Thyroid gland (tissue), 4 donors: ENCODE data around the gene ZNF322. TPM values are rescaled to one million over a fixed set of nuclear protein-coding genes. Genes with fewer than 3 reads are reported as not detected.

Source experiments
- DNase-seq, 2 donors: peaks; one replicate each; pipeline ENCODE4 v3.0.0-alpha.2; 2019
- H3K27ac ChIP-seq, 3 donors: fragments of 200-600 bp; sonication (generic); 1 replicate in 2 of 3; 2 replicates in 1 of 3; pipeline ENCODE4 v1.5.1; 2016 to 2019; ENCODE audit warnings: mild to moderate bottlenecking in 1 of 3, moderate library complexity in 1 of 3
- H3K27me3 ChIP-seq: fragments of 200-600 bp; sonication (generic); one replicate; pipeline ENCODE4 v1.5.1; 2019
- H3K36me3 ChIP-seq, 2 donors: fragments of 200-600 bp; sonication (generic); one replicate each; pipeline ENCODE4 v1.5.1; 2016 to 2019
- H3K4me1 ChIP-seq, 2 donors: fragments of 200-600 bp; sonication (generic); one replicate each; pipeline ENCODE4 v1.5.1; 2017 to 2019
- H3K4me3 ChIP-seq, 3 donors: fragments of 200-600 bp; sonication (generic); replicated peaks in 1 of 3; 1 replicate in 2 of 3; 2 replicates in 1 of 3; pipeline ENCODE4 v1.5.1; 2016; ENCODE audit warnings: mild to moderate bottlenecking in 1 of 3
- H3K9me3 ChIP-seq: fragments of 200-600 bp; sonication (generic); one replicate; pipeline ENCODE4 v1.5.1; 2017
- POLR2A ChIP-seq, 2 donors: fragments of 450-650 bp; IDR thresholded peaks; one replicate each; pipeline ENCODE4 v1.6.1; 2017; ENCODE audit warnings: antibody characterized with exemption in 2 of 2, mild to moderate bottlenecking in 2 of 2, moderate library complexity in 1 of 2
- WGBS, 2 donors: methylation state at CpG; one replicate each; pipeline ENCODE4 v1.1.5; 2017; 5-methylcytosine and 5-hydroxymethylcytosine counted together
- intact Hi-C: fragments of 100-400 bp; cut with DNase I; formaldehyde crosslinking; loops from one replicate; pipeline ENCODE4 v1.15.1; 2023
- total RNA-seq, 4 donors: library from RNA; depleted of rRNA; stranded (reverse); fragments of >200 nt; gene quantifications; one replicate each; pipeline ENCODE4 v1.2.3, GENCODE V29; 2016
- TF ChIP-seq, protein P1 (sequence below), 6 experiments: fragments of 200-600 bp in 3 of 6; fragments of 450-650 bp in 3 of 6; sonication (generic) in 3 of 6; IDR thresholded peaks; one replicate each; pipeline ENCODE4 v1.5.1; 2016 to 2019; ENCODE audit warnings: antibody characterized with exemption in 6 of 6, mild to moderate bottlenecking in 2 of 6, inconsistent platforms in 1 of 6, moderate library complexity in 1 of 6

The ZNF322 gene
- total RNA-seq, 4 donors from 2014 or later, result 19.3 to 40.4 (median 22.1) TPM

DNA sequence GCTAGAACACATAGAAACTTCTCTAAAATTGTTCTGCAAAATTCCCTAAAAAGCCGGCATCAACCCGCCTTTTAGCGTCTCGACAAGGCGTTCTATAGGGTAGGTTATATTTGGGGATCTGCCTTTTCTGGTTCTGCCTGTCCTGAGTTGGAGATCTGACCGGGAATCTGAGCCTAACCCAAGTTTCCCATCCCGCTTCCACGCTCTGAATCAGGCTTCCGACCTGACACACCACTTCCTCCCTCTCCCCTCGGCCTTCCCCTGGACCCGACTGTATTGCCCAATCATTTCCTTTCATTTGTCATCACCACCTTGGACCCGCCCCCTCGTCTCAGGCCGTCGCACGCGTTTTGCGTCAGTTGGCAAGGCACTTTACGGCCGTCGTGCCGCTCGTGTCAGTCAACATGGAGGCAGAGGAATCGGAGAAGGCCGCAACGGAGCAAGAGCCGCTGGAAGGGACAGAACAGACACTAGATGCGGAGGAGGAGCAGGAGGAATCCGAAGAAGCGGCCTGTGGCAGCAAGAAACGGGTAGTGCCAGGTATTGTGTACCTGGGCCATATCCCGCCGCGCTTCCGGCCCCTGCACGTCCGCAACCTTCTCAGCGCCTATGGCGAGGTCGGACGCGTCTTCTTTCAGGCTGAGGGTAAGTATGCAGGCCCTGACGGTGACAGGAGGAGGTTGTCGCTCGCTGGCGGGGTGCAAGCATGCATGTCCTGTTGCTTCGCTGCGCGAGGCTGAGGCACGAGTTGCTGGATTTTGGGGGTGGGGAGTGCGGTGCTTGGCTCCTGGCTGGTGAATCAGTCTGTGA lies 62.8 kb downstream of the ZNF322 start, which contains the start of gene ABT1:
ABT1 (plus strand) TSS at position 375 of the 810 bp plus-strand sequence; CDS start at position 405, 30 bp downstream.
- WGBS, 2 donors, result 1% methylated on average over 32 to 51 of the region's 51 CpGs
- intact Hi-C loops, result no loop called here
- H3K4me3 ChIP-seq, result peak within 1 kb of the TSS; percentile 70 to 95 (median 88)
- peak within 1 kb of the TSS; percentile 60 to 87 (median 77) for H3K27ac ChIP-seq
- H3K9me3 ChIP-seq, result no peaks in the 10 kb centered on the region
- H3K27me3 ChIP-seq, result peaks cover 8% of the 10 kb centered on the region
- peaks cover 9 to 16% of the 10 kb centered on the region in 2 donors for H3K4me1 ChIP-seq
- TF ChIP-seq POLR2A (IDR thresholded peaks at IDR 0.05), result peak in 1 of 2 donors; percentile 86
- TF ChIP-seq, protein P1, sequence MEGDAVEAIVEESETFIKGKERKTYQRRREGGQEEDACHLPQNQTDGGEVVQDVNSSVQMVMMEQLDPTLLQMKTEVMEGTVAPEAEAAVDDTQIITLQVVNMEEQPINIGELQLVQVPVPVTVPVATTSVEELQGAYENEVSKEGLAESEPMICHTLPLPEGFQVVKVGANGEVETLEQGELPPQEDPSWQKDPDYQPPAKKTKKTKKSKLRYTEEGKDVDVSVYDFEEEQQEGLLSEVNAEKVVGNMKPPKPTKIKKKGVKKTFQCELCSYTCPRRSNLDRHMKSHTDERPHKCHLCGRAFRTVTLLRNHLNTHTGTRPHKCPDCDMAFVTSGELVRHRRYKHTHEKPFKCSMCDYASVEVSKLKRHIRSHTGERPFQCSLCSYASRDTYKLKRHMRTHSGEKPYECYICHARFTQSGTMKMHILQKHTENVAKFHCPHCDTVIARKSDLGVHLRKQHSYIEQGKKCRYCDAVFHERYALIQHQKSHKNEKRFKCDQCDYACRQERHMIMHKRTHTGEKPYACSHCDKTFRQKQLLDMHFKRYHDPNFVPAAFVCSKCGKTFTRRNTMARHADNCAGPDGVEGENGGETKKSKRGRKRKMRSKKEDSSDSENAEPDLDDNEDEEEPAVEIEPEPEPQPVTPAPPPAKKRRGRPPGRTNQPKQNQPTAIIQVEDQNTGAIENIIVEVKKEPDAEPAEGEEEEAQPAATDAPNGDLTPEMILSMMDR (IDR thresholded peaks at IDR 0.05), result peak in 1 of 6 experiments; percentile 12
- H3K36me3 ChIP-seq, result peaks cover 15 to 16% of the 10 kb centered on the region in 2 donors
- DNase-seq, result peak; percentile 98 to 99

DNA sequence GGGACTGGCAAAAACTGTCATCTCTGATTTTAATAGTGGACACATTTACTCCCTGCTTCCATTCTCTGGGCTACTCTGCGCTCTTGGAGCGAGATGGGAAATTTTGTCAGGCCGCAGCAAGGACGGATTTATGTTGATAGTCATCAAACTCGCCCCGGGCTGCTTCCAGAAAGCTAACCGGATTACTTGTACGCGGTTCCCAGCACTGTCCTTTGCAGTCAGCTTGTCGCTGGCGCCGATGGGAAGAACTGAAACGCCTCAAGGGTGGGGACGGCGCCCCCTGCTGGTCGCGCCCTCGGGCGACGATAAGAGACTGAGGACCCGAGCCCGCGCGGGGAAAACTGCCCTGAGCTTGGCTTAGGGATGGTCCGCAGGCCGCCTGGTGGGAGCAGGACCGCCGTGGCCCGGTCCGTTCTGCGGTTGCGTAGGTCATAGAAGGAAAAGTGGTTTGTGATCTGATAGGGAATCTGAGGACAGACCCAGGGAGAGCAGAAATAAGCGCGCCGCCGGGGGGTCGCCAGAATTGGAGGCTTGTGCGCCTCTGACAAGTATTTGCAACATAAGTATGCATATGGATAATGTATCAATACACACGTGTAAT lies 63.8 kb downstream of the ZNF322 start:
- Histone ChIP-seq H3K4me3 (peak overlapping the region in 2 of 3 donors; percentile 69 to 88), H3K27me3 (peaks cover 8% of the 10 kb centered on the region), H3K36me3 (peaks cover 15 to 16% of the 10 kb centered on the region in 2 donors), H3K9me3 (no peaks in the 10 kb centered on the region), H3K4me1 (peaks cover 9 to 16% of the 10 kb centered on the region in 2 donors), H3K27ac (peak overlapping the region; percentile 60 to 87 (median 77))
- intact Hi-C loops, result no loop called here
- peak; percentile 92 to 93 for DNase-seq
- TF ChIP-seq, protein P1 (IDR thresholded peaks at IDR 0.05), result peak; percentile 83 to 94 (median 91)
- peak in 1 of 2 donors; percentile 32 for TF ChIP-seq POLR2A (IDR thresholded peaks at IDR 0.05)
- 1% methylated on average over 17 to 39 of the region's 39 CpGs for WGBS, 2 donors

- Histone ChIP-seq H3K4me3 (no peak overlapping the region), H3K27ac (peak overlapping the region in 2 of 3 donors; percentile 77 to 87), H3K27me3 (peaks cover 8% of the 10 kb centered on the region), H3K9me3 (no peaks in the 10 kb centered on the region), H3K36me3 (peaks cover 13 to 16% of the 10 kb centered on the region in 2 donors), H3K4me1 (peaks cover 9 to 16% of the 10 kb centered on the region in 2 donors)
- intact Hi-C loops, result no loop called here
- TF ChIP-seq, protein P1 (IDR thresholded peaks at IDR 0.05), result no peak
- TF ChIP-seq POLR2A (IDR thresholded peaks at IDR 0.05), result no peak
- DNase-seq, result no peak
- 22 to 24% methylated on average over 23 of the region's 23 CpGs for WGBS, 2 donors
These were observed 64.6 kb downstream of the ZNF322 start for GRCh38 chr6:26594730-26595632.

DNA sequence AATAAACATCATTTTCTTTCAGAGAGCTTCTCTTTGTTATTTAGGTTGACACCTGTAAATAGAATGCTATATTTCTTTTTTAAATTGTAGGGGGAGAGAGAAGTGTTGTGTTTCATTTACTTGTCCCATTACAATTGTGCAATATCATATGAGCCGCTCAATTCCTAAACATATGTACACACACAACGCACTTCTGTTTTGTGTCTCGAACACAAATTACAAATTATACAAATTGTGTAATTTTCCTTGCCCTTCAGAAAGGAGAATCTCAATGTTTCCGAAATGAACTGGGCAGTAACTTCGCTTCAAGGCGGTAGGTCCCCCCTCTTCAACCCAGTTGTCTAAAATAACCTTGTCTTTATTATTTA lies 65.4 kb downstream of the ZNF322 start:
- Histone ChIP-seq H3K4me1 (peaks cover 9 to 16% of the 10 kb centered on the region in 2 donors), H3K9me3 (no peaks in the 10 kb centered on the region), H3K27me3 (peaks cover 8% of the 10 kb centered on the region), H3K4me3 (no peak overlapping the region), H3K27ac (no peak overlapping the region), H3K36me3 (peaks cover 8 to 9% of the 10 kb centered on the region in 2 donors)
- TF ChIP-seq POLR2A (IDR thresholded peaks at IDR 0.05), result no peak
- TF ChIP-seq, protein P1 (IDR thresholded peaks at IDR 0.05), result no peak
- intact Hi-C loops, result no loop called here
- WGBS, 2 donors, result 39 to 41% methylated on average over 6 of the region's 6 CpGs
- DNase-seq, result no peak
